GM12878 (cell line): ENCODE measurements around the gene LRBA. TPM values are rescaled to one million over a fixed set of nuclear protein-coding genes. Genes with fewer than 3 reads are reported as not detected.

Source experiments
- ATAC-seq: fragments of 200-7000 bp; cut with Tn5 transposase; 3 replicates; pipeline ENCODE4 v1.9.1; 2020; ENCODE audit warnings: mild to moderate bottlenecking, moderate library complexity
- BruUV-seq: library from RNA; stranded (reverse); fragments of 400-500 nt; replicated peaks from 2 replicates; lab custom pipeline; 2021; lab: Mats Ljungman, UMichigan
- CTCF ChIA-PET: fragments of 300-600 bp; sonication (Branson Sonifier 250); formaldehyde crosslinking; extraction: SDS; loops from one replicate; lab custom pipeline; 2021; ENCODE audit warnings: inconsistent platforms; lab: Yijun Ruan, JAX
- POLR2A ChIA-PET: fragments of 350-600 bp; formaldehyde crosslinking; extraction: SDS; loops from one replicate; lab custom pipeline; 2021; ENCODE audit warnings: inconsistent platforms; lab: Charles Lee
- RAD21 ChIA-PET: fragments of 300-600 bp; sonication (Branson Sonifier 250); formaldehyde crosslinking; loops from one replicate; lab custom pipeline; 2023; ENCODE audit warnings: antibody characterized with exemption; ENCODE audit not compliant: unreplicated experiment; lab: Charles Lee
- SMC1A ChIA-PET: fragments of 300-600 bp; sonication (Branson Sonifier 250); formaldehyde crosslinking; loops from one replicate; lab custom pipeline; 2023; ENCODE audit not compliant: unreplicated experiment, uncharacterized antibody; lab: Charles Lee
- DNase-seq: peaks from one replicate; pipeline ENCODE4 v3.0.0-alpha.2; 2011; ENCODE audit warnings: low read depth, low spot score
- FAIRE-seq: peaks from 3 replicates; lab custom pipeline; 2011; peaks lifted over from hg19 to GRCh38; lab: Jason Lieb, UNC
- H2AFZ ChIP-seq: 2 replicates; pipeline ENCODE4 v1.6.0; 2011; ENCODE audit warnings: low read depth, low read length, control low read depth; ENCODE audit not compliant: control insufficient read depth
- H3K27ac ChIP-seq: 2 replicates; pipeline ENCODE4 v1.5.1; 2011; ENCODE audit warnings: control low read depth; ENCODE audit not compliant: control insufficient read depth, insufficient read depth
- H3K27me3 ChIP-seq, 2 experiments: replicated peaks in 1 of 2; 2 replicates each; pipeline versions ENCODE4 v1.6.0 to v1.6.1; 2011; ENCODE audit warnings: low read length in 1 of 2; ENCODE audit not compliant: control insufficient read depth in 2 of 2, insufficient read depth in 2 of 2
- H3K36me3 ChIP-seq, 2 experiments: 2 replicates each; pipeline ENCODE4 v1.5.1; 2011; ENCODE audit warnings: low read length in 1 of 2; ENCODE audit not compliant: control insufficient read depth in 2 of 2, insufficient read depth in 2 of 2
- H3K4me1 ChIP-seq: 2 replicates; pipeline ENCODE4 v1.6.1; 2011; ENCODE audit warnings: mild to moderate bottlenecking, low read length, moderate library complexity, mixed read lengths; ENCODE audit not compliant: control insufficient read depth, insufficient read depth
- H3K4me2 ChIP-seq: 2 replicates; pipeline ENCODE4 v1.6.0; 2011; ENCODE audit warnings: control low read depth; ENCODE audit not compliant: control insufficient read depth, insufficient read depth
- H3K4me3 ChIP-seq: fragments of 200-600 bp; sonication (generic); 2 replicates; pipeline ENCODE4 v1.5.1; 2016
- H3K79me2 ChIP-seq: 2 replicates; pipeline ENCODE4 v1.6.0; 2011; ENCODE audit warnings: low read length; ENCODE audit not compliant: control insufficient read depth, insufficient read depth
- H3K9ac ChIP-seq: 2 replicates; pipeline ENCODE4 v1.8.0; 2011; ENCODE audit warnings: low read length, control low read depth, mixed read lengths; ENCODE audit not compliant: control insufficient read depth, insufficient read depth
- H3K9me3 ChIP-seq: replicated peaks from 3 replicates; pipeline ENCODE4 v1.5.1; 2011; ENCODE audit warnings: mild to moderate bottlenecking, low read length; ENCODE audit not compliant: control insufficient read depth, insufficient read depth
- H4K20me1 ChIP-seq: 2 replicates; pipeline ENCODE4 v1.6.0; 2011; ENCODE audit not compliant: control insufficient read depth, insufficient read depth
- BCL11A ChIP-seq: IDR thresholded peaks from 2 replicates; pipeline ENCODE4 v1.6.1; 2011; ENCODE audit warnings: low read depth, low read length
- BMI1 ChIP-seq: fragments of 450-650 bp; IDR thresholded peaks from 2 replicates; pipeline ENCODE4 v1.6.1; 2016; ENCODE audit warnings: mild to moderate bottlenecking, moderate library complexity, borderline replicate concordance
- CHD4 ChIP-seq: fragments of 200-600 bp; sonication (generic); IDR thresholded peaks from 2 replicates; pipeline ENCODE4 v1.6.1; 2016; ENCODE audit warnings: mild to moderate bottlenecking
- EGR1 ChIP-seq, 2 experiments: IDR thresholded peaks; 1 replicate in 1 of 2; 2 replicates in 1 of 2; pipeline ENCODE4 v1.6.1; 2011 to 2012; ENCODE audit warnings: low read depth in 2 of 2, low read length in 2 of 2, borderline replicate concordance in 1 of 2, mild to moderate bottlenecking in 1 of 2, moderate library complexity in 1 of 2
- JUND ChIP-seq: IDR thresholded peaks from 2 replicates; pipeline ENCODE4 v1.6.1; 2012; ENCODE audit warnings: low read depth, mild to moderate bottlenecking, low read length, improper control_type of control experiment, moderate library complexity
- LARP7 ChIP-seq: fragments of 450-650 bp; IDR thresholded peaks from 2 replicates; pipeline ENCODE4 v1.6.1; 2017; ENCODE audit warnings: mild to moderate bottlenecking
- PKNOX1 ChIP-seq: fragments of 450-650 bp; IDR thresholded peaks from 2 replicates; pipeline ENCODE4 v1.6.1; 2016; ENCODE audit warnings: mild to moderate bottlenecking
- POLR2AphosphoS5 ChIP-seq: IDR thresholded peaks from 2 replicates; pipeline ENCODE4 v1.6.1; 2011; ENCODE audit warnings: mild to moderate bottlenecking, low read length, inconsistent platforms
- REST ChIP-seq: IDR thresholded peaks from 2 replicates; pipeline ENCODE4 v1.6.1; 2012; ENCODE audit warnings: mild to moderate bottlenecking, low read depth, low read length
- RFX5 ChIP-seq: IDR thresholded peaks from 2 replicates; pipeline ENCODE4 v1.6.1; 2011; ENCODE audit warnings: low read depth, low read length, improper control_type of control experiment
- RUNX3 ChIP-seq: IDR thresholded peaks from 2 replicates; pipeline ENCODE4 v1.6.1; 2012; ENCODE audit warnings: low read length, inconsistent platforms
- SP1 ChIP-seq: IDR thresholded peaks from one replicate; pipeline ENCODE4 v1.6.1; 2011; ENCODE audit warnings: low read depth, low read length
- SREBF2 ChIP-seq: IDR thresholded peaks from 2 replicates; pipeline ENCODE4 v1.6.1; 2012; ENCODE audit warnings: mild to moderate bottlenecking, low read length
- SRF ChIP-seq, 2 experiments: IDR thresholded peaks; 2 replicates each; pipeline ENCODE4 v1.6.1; 2011; ENCODE audit warnings: low read depth in 2 of 2, low read length in 2 of 2, mild to moderate bottlenecking in 1 of 2, moderate library complexity in 1 of 2
- TBL1XR1 ChIP-seq: IDR thresholded peaks from 2 replicates; pipeline ENCODE4 v1.6.1; 2012; ENCODE audit warnings: low read depth, low read length, improper control_type of control experiment
- ZNF687 ChIP-seq: fragments of 450-650 bp; IDR thresholded peaks from 2 replicates; pipeline ENCODE4 v1.6.1; 2017; ENCODE audit warnings: mild to moderate bottlenecking, moderate library complexity
- WGBS: methylation state at CpG from one replicate; pipeline ENCODE4 v1.1.6; 2016; ENCODE audit warnings: low lambda C conversion rate; ENCODE audit not compliant: insufficient replicate concordance, insufficient coverage; ENCODE audit errors: missing lambda C conversion rate; 5-methylcytosine and 5-hydroxymethylcytosine counted together
- in situ Hi-C: fragments of 300-500 bp; cut with MboI; formaldehyde crosslinking; loops from 9 replicates; pipeline ENCODE4 v1.14.3; 2018; ENCODE audit warnings: mixed read lengths
- intact Hi-C: fragments of 100-400 bp; cut with micrococcal nuclease; formaldehyde crosslinking; loops from one replicate; pipeline ENCODE4 v1.14.2; 2022; ENCODE audit not compliant: unreplicated experiment
- polyA plus RNA-seq, 11 experiments: library from polyadenylated mRNA; depleted of rRNA in 4 of 11; unstranded in 6 of 11; stranded (reverse) in 5 of 11; fragments of >200 nt; fragmentation: Nextera tagmentation in 4 of 11; fragmentation: Illumina TruSeq in 1 of 11; extraction: Ambion mirVana in 4 of 11; extraction: Trizol in 1 of 11; gene quantifications; 1 replicate in 1 of 11; 2 replicates in 10 of 11; pipeline versions ENCODE4 v1.2.1 to v1.2.3, GENCODE V29; 2011 to 2016; ENCODE audit warnings: inconsistent platforms in 2 of 11, missing spikeins in 2 of 11, low read depth in 1 of 11
- total RNA-seq, 4 experiments: library from RNA; depleted of rRNA in 3 of 4; stranded (reverse); fragments of >200 nt in 3 of 4; fragmentation: Illumina TruSeq in 1 of 4; extraction: Trizol in 1 of 4; gene quantifications; 2 replicates each; pipeline versions ENCODE4 v1.2.1 to v1.2.3, GENCODE V29; 2013 to 2021

LRBA gene
- total and polyA plus RNA-seq, 10 of the 15 experiments (the other 5 are each of a cell fraction or from before 2014, with no cell fraction given), result 20.3 to 93.4 (median 55.0) TPM

GRCh38 chr4:150773032-150773431, 242.1 kb downstream of the LRBA start:
- Histone ChIP-seq H3K36me3 (no peaks in the 10 kb centered on the region; a peak in 2 of 4 replicates), H3K9ac (no peak overlapping the region), H4K20me1 (no peaks in the 10 kb centered on the region), H3K9me3 (no peaks in the 10 kb centered on the region), H2AFZ (no peak overlapping the region), H3K27me3 (no peaks in the 10 kb centered on the region), H3K4me3 (no peak overlapping the region), H3K79me2 (no peaks in the 10 kb centered on the region), H3K4me1 (no peaks in the 10 kb centered on the region), H3K4me2 (no peak overlapping the region), H3K27ac (no peak overlapping the region)
- SMC1A ChIA-PET, result interaction anchor here (0.6 kb wide), 1 partner anchor 83 kb away, joined by 3 read pairs; no protein-coding TSS in a partner anchor
- no peak for ATAC-seq
- RAD21 ChIA-PET, result no interaction called here
- BruUV-seq, result no TSS peak
- CTCF ChIA-PET, result no interaction called here
- intact Hi-C loops (no loop called here), in situ Hi-C loops (no loop called here)
- TF ChIP-seq PKNOX1 (no peak), BCL11A (no peak), POLR2AphosphoS5 (no peak), LARP7 (no peak), CHD4 (no peak), SREBF2 (no peak), BMI1 (no peak), REST (no peak), RFX5 (no peak), JUND (no peak), TBL1XR1 (no peak), EGR1 (IDR thresholded peaks at IDR 0.05; ENCODE audit: borderline replicate concordance in 1 of 2, low read depth in 2 of 2, low read length in 2 of 2) (no peak), SRF (IDR thresholded peaks at IDR 0.05; ENCODE audit: low read depth in 2 of 2, low read length in 2 of 2) (no peak), SP1 (no peak), RUNX3 (no peak), ZNF687 (no peak)
- WGBS, result 69% methylated on average over 4 of the region's 4 CpGs
- no peak for FAIRE-seq
- no peak for DNase-seq
- POLR2A ChIA-PET, result no interaction called here
